Common myeloid progenitor, CD34-positive (primary cell): ENCODE data around the gene BNIP2.

ENCODE experiments used
- CTCF ChIA-PET: fragments of 350-600 bp; sonication (Branson Sonifier 250); formaldehyde crosslinking; loops from one replicate; lab custom pipeline; 2021; ENCODE audit warnings: antibody characterized with exemption; lab: Charles Lee
- POLR2A ChIA-PET: fragments of 350-600 bp; sonication (Branson Sonifier 250); formaldehyde crosslinking; loops from one replicate; lab custom pipeline; 2021; ENCODE audit warnings: antibody characterized with exemption; lab: Charles Lee
- DNase-seq, 3 donors: peaks; one replicate each; pipeline versions ENCODE4 v3.0.0 to v3.0.0-alpha.2; 2013
- H3K27ac ChIP-seq, 2 experiments: 1 replicate in 1 of 2; 2 replicates in 1 of 2; pipeline ENCODE4 v1.7.0; 2013; ENCODE audit warnings: inconsistent platforms in 2 of 2, low read length in 2 of 2, mild to moderate bottlenecking in 2 of 2, low read depth in 1 of 2, moderate library complexity in 1 of 2; ENCODE audit not compliant: severe bottlenecking in 2 of 2, insufficient read depth in 1 of 2, poor library complexity in 1 of 2
- H3K27me3 ChIP-seq, 5 experiments: replicated peaks in 2 of 5; 1 replicate in 3 of 5; 2 replicates in 2 of 5; pipeline versions ENCODE4 v1.6.1 to v1.7.0; 2013; ENCODE audit warnings: low read length in 4 of 5, mild to moderate bottlenecking in 2 of 5, moderate library complexity in 2 of 5, inconsistent platforms in 1 of 5; ENCODE audit not compliant: insufficient read depth in 5 of 5, control insufficient read depth in 4 of 5
- H3K36me3 ChIP-seq, 4 experiments: 1 replicate in 2 of 4; 2 replicates in 2 of 4; pipeline versions ENCODE4 v1.6.1 to v1.7.0; 2013; ENCODE audit warnings: low read length in 3 of 4, control low read depth in 1 of 4, mild to moderate bottlenecking in 1 of 4; ENCODE audit not compliant: control insufficient read depth in 4 of 4, insufficient read depth in 4 of 4
- H3K4me1 ChIP-seq, 4 experiments: 1 replicate in 3 of 4; 2 replicates in 1 of 4; pipeline versions ENCODE4 v1.6.1 to v1.7.1; 2013; ENCODE audit warnings: low read length in 3 of 4, mild to moderate bottlenecking in 3 of 4, control low read depth in 1 of 4, inconsistent platforms in 1 of 4, moderate library complexity in 1 of 4; ENCODE audit not compliant: control insufficient read depth in 4 of 4, insufficient read depth in 4 of 4; ENCODE audit errors: control extremely low read depth in 1 of 4
- H3K4me3 ChIP-seq, 7 experiments: 1 replicate in 4 of 7; 2 replicates in 3 of 7; pipeline versions ENCODE4 v1.5.1 to v1.7.0; 2013; ENCODE audit warnings: mild to moderate bottlenecking in 7 of 7, low read length in 6 of 7, moderate library complexity in 6 of 7, inconsistent platforms in 2 of 7, low read depth in 2 of 7, control low read depth in 1 of 7; ENCODE audit not compliant: insufficient read depth in 4 of 7, control insufficient read depth in 1 of 7; ENCODE audit errors: extremely low read depth in 1 of 7
- H3K9me3 ChIP-seq, 5 experiments: 1 replicate in 4 of 5; 2 replicates in 1 of 5; pipeline versions ENCODE4 v1.6.1 to v1.7.1; 2013; ENCODE audit warnings: low read length in 4 of 5, mild to moderate bottlenecking in 2 of 5, inconsistent platforms in 1 of 5, low read depth in 1 of 5, moderate library complexity in 1 of 5; ENCODE audit not compliant: control insufficient read depth in 4 of 5, insufficient read depth in 2 of 5; ENCODE audit errors: control extremely low read depth in 1 of 5
- WGBS: methylation state at CpG from one replicate; pipeline ENCODE4 v1.1.5; 2013; ENCODE audit not compliant: insufficient coverage; 5-methylcytosine and 5-hydroxymethylcytosine counted together

The BNIP2 gene

GRCh38 chr15:59680346-59680745 is 8.8 kb downstream of the BNIP2 start:
- Histone ChIP-seq H3K36me3 (peaks cover 22 to 73% (median 44%) of the 10 kb centered on the region in 4 experiments), H3K27me3 (no peaks in the 10 kb centered on the region), H3K27ac (peak overlapping the region in 1 of 2 experiments; percentile 12), H3K9me3 (no peaks in the 10 kb centered on the region), H3K4me1 (peaks cover 18 to 54% (median 23%) of the 10 kb centered on the region in 4 experiments), H3K4me3 (no peak overlapping the region)
- ChIA-PET CTCF (interaction anchor here (1.4 kb wide), 1 partner anchor 10 kb away, joined by 4 read pairs; no protein-coding TSS in a partner anchor), POLR2A (interaction anchor here (0.6 to 0.7 kb wide), 2 partner anchors 24 to 783 kb away, joined by 3 to 4 read pairs; no protein-coding TSS in a partner anchor)
- WGBS = 100% methylated on average over 6 of the region's 6 CpGs
- DNase-seq = no peak

GRCh38 chr15:59678620-59679019 is 10.5 kb downstream of the BNIP2 start:
- WGBS = no CpG with 5 or more reads among the region's 1 CpG
- POLR2A ChIA-PET = no interaction called here
- H3K36me3 ChIP-seq = peaks cover 22 to 82% (median 50%) of the 10 kb centered on the region in 4 experiments
- H3K27ac ChIP-seq = peak overlapping the region in 1 of 2 experiments; percentile 26
- H3K27me3 ChIP-seq = no peaks in the 10 kb centered on the region
- H3K9me3 ChIP-seq = no peaks in the 10 kb centered on the region
- H3K4me3 ChIP-seq = peak overlapping the region in 1 of 7 experiments; percentile 47
- CTCF ChIA-PET = no interaction called here
- no peak for DNase-seq
- peaks cover 4 to 37% (median 9%) of the 10 kb centered on the region in 4 experiments for H3K4me1 ChIP-seq

GRCh38 chr15:59678172-59678571 is 10.9 kb downstream of the BNIP2 start:
- H3K36me3 ChIP-seq = peaks cover 26 to 86% (median 52%) of the 10 kb centered on the region in 4 experiments
- H3K27ac ChIP-seq = peak overlapping the region in 1 of 2 experiments; percentile 26
- no peak overlapping the region for H3K4me3 ChIP-seq
- ChIA-PET POLR2A (no interaction called here), CTCF (no interaction called here)
- no peak for DNase-seq
- no CpG with 5 or more reads among the region's 1 CpG for WGBS
- no peaks in the 10 kb centered on the region for H3K9me3 ChIP-seq
- peaks cover 4 to 33% (median 7%) of the 10 kb centered on the region in 4 experiments for H3K4me1 ChIP-seq
- no peaks in the 10 kb centered on the region for H3K27me3 ChIP-seq

DNA sequence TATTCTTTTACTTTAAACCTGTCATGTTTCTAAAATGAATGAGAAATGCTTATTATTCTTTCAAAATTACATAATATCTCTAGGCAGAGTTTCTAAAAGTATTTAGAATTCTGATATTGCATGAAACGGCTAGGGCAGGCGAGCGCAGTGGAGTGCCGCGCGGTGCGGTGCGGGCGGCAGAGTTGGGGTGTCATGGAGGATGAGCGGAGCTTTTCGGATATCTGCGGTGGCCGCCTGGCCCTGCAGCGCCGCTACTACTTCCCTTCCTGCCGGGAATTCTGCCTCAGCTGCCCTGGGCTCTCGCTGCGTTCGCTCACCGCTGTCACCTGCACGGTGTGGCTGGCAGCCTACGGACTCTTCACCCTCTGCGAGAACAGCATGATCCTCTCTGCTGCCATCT is 12.6 kb downstream of the BNIP2 start:
- WGBS = 98% methylated on average over 20 of the region's 23 CpGs
- Histone ChIP-seq H3K36me3 (peaks cover 29 to 92% (median 62%) of the 10 kb centered on the region in 4 experiments), H3K9me3 (no peaks in the 10 kb centered on the region), H3K4me3 (no peak overlapping the region), H3K27ac (no peak overlapping the region), H3K27me3 (no peaks in the 10 kb centered on the region), H3K4me1 (peaks cover 4 to 21% (median 7%) of the 10 kb centered on the region in 4 experiments)
- DNase-seq = no peak
- CTCF ChIA-PET = no interaction called here
- POLR2A ChIA-PET = no interaction called here

DNA sequence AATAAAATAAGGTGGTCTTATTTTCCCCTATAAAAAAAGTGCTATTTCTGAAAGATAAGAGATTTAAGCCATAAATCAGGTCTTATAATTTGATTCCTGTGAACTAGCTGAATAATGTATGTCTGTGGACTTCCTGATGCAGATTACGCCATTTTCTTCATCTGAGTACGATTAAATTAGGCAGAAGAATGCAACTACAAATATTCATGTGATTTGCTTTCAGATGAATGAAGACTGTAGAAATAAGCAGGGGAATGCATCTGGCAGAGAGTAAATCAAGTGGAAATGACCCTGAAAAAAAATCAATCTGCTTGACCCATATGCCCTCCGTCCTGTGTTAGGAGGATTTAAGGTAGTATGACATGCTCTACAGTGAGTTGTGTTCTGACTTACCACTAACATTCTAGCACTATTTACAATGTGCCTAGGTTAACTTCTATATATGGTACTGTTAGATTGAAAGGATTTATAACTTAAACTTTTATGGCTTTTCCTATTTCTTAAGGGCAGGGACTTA is 14.7 kb downstream of the BNIP2 start:
- Histone ChIP-seq H3K36me3 (peaks cover 34 to 88% (median 67%) of the 10 kb centered on the region in 4 experiments), H3K4me1 (peaks cover 4 to 16% (median 7%) of the 10 kb centered on the region in 4 experiments), H3K27me3 (no peaks in the 10 kb centered on the region), H3K9me3 (no peaks in the 10 kb centered on the region), H3K27ac (no peak overlapping the region), H3K4me3 (no peak overlapping the region)
- CTCF ChIA-PET = no interaction called here
- DNase-seq = no peak
- 60% methylated on average over 1 of the region's 3 CpGs for WGBS
- POLR2A ChIA-PET = no interaction called here

GRCh38 chr15:59668556-59668955 is 20.6 kb downstream of the BNIP2 start:
- POLR2A ChIA-PET = no interaction called here
- CTCF ChIA-PET = no interaction called here
- Histone ChIP-seq H3K36me3 (peaks cover 23 to 80% (median 59%) of the 10 kb centered on the region in 4 experiments), H3K9me3 (no peaks in the 10 kb centered on the region), H3K27me3 (no peaks in the 10 kb centered on the region), H3K4me3 (no peak overlapping the region), H3K27ac (no peak overlapping the region), H3K4me1 (no peaks in the 10 kb centered on the region)
- no CpG with 5 or more reads among the region's 8 CpGs for WGBS
- peak in 2 of 3 donors; percentile 64 to 67 for DNase-seq

GRCh38 chr15:59662260-59662659 is 26.9 kb downstream of the BNIP2 start:
- 100% methylated on average over 1 of the region's 1 CpG for WGBS
- CTCF ChIA-PET = no interaction called here
- H3K4me3 ChIP-seq = no peak overlapping the region
- peaks cover 13 to 58% (median 36%) of the 10 kb centered on the region in 4 experiments for H3K36me3 ChIP-seq
- peaks cover 0 to 6% (median 2%) of the 10 kb centered on the region in 4 experiments for H3K4me1 ChIP-seq
- no peaks in the 10 kb centered on the region for H3K9me3 ChIP-seq
- no peaks in the 10 kb centered on the region for H3K27me3 ChIP-seq
- POLR2A ChIA-PET = no interaction called here
- DNase-seq = no peak
- H3K27ac ChIP-seq = no peak overlapping the region
